Mesodermal cell (in vitro differentiated cells): ENCODE results near the gene SHROOM4.

Experiments used
- H3K27ac ChIP-seq: 2 replicates; pipeline ENCODE4 v1.7.0; 2013; ENCODE audit warnings: mild to moderate bottlenecking, low read depth, low read length, moderate library complexity; ENCODE audit not compliant: severe bottlenecking
- H3K36me3 ChIP-seq: 2 replicates; pipeline ENCODE4 v1.7.1; 2013; ENCODE audit warnings: mild to moderate bottlenecking, low read length, moderate library complexity; ENCODE audit not compliant: control insufficient read depth, insufficient read depth
- H3K4me1 ChIP-seq: one replicate; pipeline ENCODE4 v1.7.1; 2013; ENCODE audit warnings: mild to moderate bottlenecking, low read length; ENCODE audit not compliant: insufficient read depth, control insufficient read depth, poor library complexity, severe bottlenecking
- H3K4me3 ChIP-seq: 2 replicates; pipeline ENCODE4 v1.7.0; 2013; ENCODE audit warnings: low read length, control low read depth, mild to moderate bottlenecking; ENCODE audit not compliant: insufficient read depth, poor library complexity, severe bottlenecking; ENCODE audit errors: extremely low read depth
- H3K9me3 ChIP-seq: 2 replicates; pipeline ENCODE4 v1.7.1; 2013; ENCODE audit warnings: mild to moderate bottlenecking, low read length, moderate library complexity; ENCODE audit not compliant: control insufficient read depth
- WGBS, 2 experiments: methylation state at CpG; one replicate each; pipeline ENCODE4 v1.1.5; 2013; ENCODE audit warnings: missing lambda C conversion rate in 2 of 2; ENCODE audit not compliant: insufficient coverage in 2 of 2; 5-methylcytosine and 5-hydroxymethylcytosine counted together

The SHROOM4 gene

DNA sequence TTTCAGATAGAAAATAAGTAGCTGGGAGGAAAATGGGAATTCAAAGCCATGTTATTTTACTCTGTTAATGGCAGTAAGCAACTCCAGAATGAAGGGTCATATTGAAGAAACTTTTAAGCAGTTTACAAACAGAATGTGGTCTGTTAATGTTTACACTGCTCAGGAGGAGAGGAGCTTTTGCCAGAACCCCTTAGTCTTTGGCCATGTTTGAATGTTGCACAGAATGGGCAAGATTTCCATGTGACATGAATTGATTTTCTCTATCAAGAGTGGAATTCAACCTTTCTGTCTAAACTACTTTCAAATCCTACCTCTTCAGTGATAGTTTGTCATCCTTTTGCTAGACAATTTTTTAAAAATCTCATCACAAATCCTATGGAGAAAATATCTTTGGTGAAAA is 227.6 kb downstream of the SHROOM4 start:
- Histone ChIP-seq H3K4me1 (no peaks in the 10 kb centered on the region), H3K36me3 (no peaks in the 10 kb centered on the region), H3K9me3 (no peaks in the 10 kb centered on the region), H3K4me3 (no peak overlapping the region), H3K27ac (no peak overlapping the region)

- H3K27ac ChIP-seq, result no peak overlapping the region
- H3K36me3 ChIP-seq, result no peaks in the 10 kb centered on the region
- no peaks in the 10 kb centered on the region for H3K4me1 ChIP-seq
- no peaks in the 10 kb centered on the region for H3K9me3 ChIP-seq
- no peak overlapping the region for H3K4me3 ChIP-seq
- no CpG with 5 or more reads among the region's 1 CpG for WGBS, 2 experiments
Measured at GRCh38 chrX:50581405-50581804, 232.6 kb downstream of the SHROOM4 start.

GRCh38 chrX:50579955-50580354 is 234.0 kb downstream of the SHROOM4 start:
- H3K36me3 ChIP-seq, result no peaks in the 10 kb centered on the region
- no CpG with 5 or more reads among the region's 2 CpGs for WGBS, 2 experiments
- H3K27ac ChIP-seq, result no peak overlapping the region
- no peak overlapping the region for H3K4me3 ChIP-seq
- H3K9me3 ChIP-seq, result no peaks in the 10 kb centered on the region
- no peaks in the 10 kb centered on the region for H3K4me1 ChIP-seq

- no peaks in the 10 kb centered on the region for H3K4me1 ChIP-seq
- no peak overlapping the region for H3K4me3 ChIP-seq
- WGBS, 2 experiments, result no CpG with 5 or more reads among the region's 1 CpG
- H3K9me3 ChIP-seq, result no peaks in the 10 kb centered on the region
- H3K36me3 ChIP-seq, result no peaks in the 10 kb centered on the region
- no peak overlapping the region for H3K27ac ChIP-seq
Measured at GRCh38 chrX:50577326-50577725, 236.7 kb downstream of the SHROOM4 start.

- Histone ChIP-seq H3K4me1 (no peaks in the 10 kb centered on the region), H3K4me3 (no peak overlapping the region), H3K27ac (no peak overlapping the region), H3K36me3 (no peaks in the 10 kb centered on the region), H3K9me3 (no peaks in the 10 kb centered on the region)
- WGBS, 2 experiments, result no CpG with 5 or more reads among the region's 1 CpG
Measured at GRCh38 chrX:50567636-50568035, 246.4 kb downstream of the SHROOM4 start.

GRCh38 chrX:50565718-50566117 is 248.3 kb downstream of the SHROOM4 start:
- no peaks in the 10 kb centered on the region for H3K36me3 ChIP-seq
- H3K4me3 ChIP-seq, result no peak overlapping the region
- H3K27ac ChIP-seq, result no peak overlapping the region
- no peaks in the 10 kb centered on the region for H3K4me1 ChIP-seq
- no CpG with 5 or more reads among the region's 4 CpGs for WGBS, 2 experiments
- H3K9me3 ChIP-seq, result no peaks in the 10 kb centered on the region
